SH-SY5Y (cell line): Measurements from ENCODE around the gene P4HB.

Source experiments
- GATA2 ChIP-seq: IDR thresholded peaks from 2 replicates; pipeline ENCODE4 v1.6.1; 2011; ENCODE audit warnings: mild to moderate bottlenecking, low read depth, low read length
- GATA3 ChIP-seq: IDR thresholded peaks from 2 replicates; pipeline ENCODE4 v1.6.1; 2011; ENCODE audit warnings: low read depth, mild to moderate bottlenecking, low read length, moderate library complexity

DNA sequence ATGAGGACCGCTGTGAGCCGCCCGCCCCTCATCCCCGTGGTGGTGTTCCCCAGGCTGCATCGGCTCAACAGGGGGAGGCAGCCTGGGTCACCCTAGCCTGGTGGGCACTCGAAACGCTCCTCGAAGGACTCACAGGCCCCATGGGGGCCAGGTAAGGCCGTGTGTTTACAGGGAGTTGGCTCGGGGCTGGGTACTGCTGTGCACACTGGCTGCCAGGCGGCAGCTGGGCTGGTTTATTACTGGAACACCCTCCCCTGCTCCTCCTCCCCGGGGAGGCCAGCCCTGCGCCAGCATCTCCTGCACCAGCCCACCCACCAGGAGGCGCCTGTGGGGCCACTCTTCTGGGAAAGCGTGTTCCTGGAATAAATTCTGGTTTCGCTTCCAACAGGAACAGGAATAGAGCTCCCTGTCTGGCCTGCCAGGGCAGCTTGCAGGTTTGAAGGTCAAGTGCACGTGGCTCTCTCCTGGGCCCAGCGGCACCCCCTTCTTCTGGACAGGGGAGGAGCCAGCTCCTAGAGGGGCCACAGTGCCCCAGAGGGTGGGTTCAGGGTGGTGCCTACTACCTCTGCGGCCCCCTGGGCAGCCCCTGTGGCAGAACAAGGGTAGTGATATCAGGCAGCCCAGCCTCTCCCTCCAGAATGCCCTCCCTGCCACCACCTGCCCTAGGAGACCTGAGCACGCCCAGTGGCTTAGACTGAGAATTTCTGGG lies 38.6 kb downstream of the P4HB start:
- TF ChIP-seq GATA2 (no peak), GATA3 (no peak)
